Liver (tissue), 3 donors: ENCODE data around the gene TMEM131.

ENCODE experiments used
- JUND ChIP-seq, 2 donors: IDR thresholded peaks; 2 replicates each; pipeline ENCODE4 v1.6.1; 2016; ENCODE audit warnings: antibody characterized with exemption in 2 of 2
- TF ChIP-seq, protein P1 (sequence below): fragments of 150-350 bp; IDR thresholded peaks from 2 replicates; pipeline ENCODE4 v1.5.1; 2017; ENCODE audit warnings: improper control_type of control experiment, low read depth, low read length; ENCODE audit not compliant: missing input control
- TF ChIP-seq, protein P2 (sequence below): IDR thresholded peaks from 2 replicates; pipeline ENCODE4 v1.6.1; 2016; ENCODE audit warnings: antibody characterized with exemption, mild to moderate bottlenecking
- TF ChIP-seq, protein P3 (sequence below): IDR thresholded peaks from 2 replicates; pipeline ENCODE4 v1.6.1; 2016; ENCODE audit warnings: antibody characterized with exemption
- donor health status: healthy.
- donor health status: healthy.

- TF ChIP-seq, protein P1, sequence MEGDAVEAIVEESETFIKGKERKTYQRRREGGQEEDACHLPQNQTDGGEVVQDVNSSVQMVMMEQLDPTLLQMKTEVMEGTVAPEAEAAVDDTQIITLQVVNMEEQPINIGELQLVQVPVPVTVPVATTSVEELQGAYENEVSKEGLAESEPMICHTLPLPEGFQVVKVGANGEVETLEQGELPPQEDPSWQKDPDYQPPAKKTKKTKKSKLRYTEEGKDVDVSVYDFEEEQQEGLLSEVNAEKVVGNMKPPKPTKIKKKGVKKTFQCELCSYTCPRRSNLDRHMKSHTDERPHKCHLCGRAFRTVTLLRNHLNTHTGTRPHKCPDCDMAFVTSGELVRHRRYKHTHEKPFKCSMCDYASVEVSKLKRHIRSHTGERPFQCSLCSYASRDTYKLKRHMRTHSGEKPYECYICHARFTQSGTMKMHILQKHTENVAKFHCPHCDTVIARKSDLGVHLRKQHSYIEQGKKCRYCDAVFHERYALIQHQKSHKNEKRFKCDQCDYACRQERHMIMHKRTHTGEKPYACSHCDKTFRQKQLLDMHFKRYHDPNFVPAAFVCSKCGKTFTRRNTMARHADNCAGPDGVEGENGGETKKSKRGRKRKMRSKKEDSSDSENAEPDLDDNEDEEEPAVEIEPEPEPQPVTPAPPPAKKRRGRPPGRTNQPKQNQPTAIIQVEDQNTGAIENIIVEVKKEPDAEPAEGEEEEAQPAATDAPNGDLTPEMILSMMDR: no peak
- TF ChIP-seq JUND (IDR thresholded peaks at IDR 0.05): no peak
- TF ChIP-seq, protein P2, sequence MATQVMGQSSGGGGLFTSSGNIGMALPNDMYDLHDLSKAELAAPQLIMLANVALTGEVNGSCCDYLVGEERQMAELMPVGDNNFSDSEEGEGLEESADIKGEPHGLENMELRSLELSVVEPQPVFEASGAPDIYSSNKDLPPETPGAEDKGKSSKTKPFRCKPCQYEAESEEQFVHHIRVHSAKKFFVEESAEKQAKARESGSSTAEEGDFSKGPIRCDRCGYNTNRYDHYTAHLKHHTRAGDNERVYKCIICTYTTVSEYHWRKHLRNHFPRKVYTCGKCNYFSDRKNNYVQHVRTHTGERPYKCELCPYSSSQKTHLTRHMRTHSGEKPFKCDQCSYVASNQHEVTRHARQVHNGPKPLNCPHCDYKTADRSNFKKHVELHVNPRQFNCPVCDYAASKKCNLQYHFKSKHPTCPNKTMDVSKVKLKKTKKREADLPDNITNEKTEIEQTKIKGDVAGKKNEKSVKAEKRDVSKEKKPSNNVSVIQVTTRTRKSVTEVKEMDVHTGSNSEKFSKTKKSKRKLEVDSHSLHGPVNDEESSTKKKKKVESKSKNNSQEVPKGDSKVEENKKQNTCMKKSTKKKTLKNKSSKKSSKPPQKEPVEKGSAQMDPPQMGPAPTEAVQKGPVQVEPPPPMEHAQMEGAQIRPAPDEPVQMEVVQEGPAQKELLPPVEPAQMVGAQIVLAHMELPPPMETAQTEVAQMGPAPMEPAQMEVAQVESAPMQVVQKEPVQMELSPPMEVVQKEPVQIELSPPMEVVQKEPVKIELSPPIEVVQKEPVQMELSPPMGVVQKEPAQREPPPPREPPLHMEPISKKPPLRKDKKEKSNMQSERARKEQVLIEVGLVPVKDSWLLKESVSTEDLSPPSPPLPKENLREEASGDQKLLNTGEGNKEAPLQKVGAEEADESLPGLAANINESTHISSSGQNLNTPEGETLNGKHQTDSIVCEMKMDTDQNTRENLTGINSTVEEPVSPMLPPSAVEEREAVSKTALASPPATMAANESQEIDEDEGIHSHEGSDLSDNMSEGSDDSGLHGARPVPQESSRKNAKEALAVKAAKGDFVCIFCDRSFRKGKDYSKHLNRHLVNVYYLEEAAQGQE: no peak
- TF ChIP-seq, protein P3, sequence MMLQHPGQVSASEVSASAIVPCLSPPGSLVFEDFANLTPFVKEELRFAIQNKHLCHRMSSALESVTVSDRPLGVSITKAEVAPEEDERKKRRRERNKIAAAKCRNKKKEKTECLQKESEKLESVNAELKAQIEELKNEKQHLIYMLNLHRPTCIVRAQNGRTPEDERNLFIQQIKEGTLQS: no peak
Observed at GRCh38 chr2:97754690-97755346, 240.9 kb downstream of the TMEM131 start.
